GM23248 (cell line): Measurements from ENCODE around the gene FTO.

ENCODE experiments used
- EZH2 ChIP-seq: fragments of 200-600 bp; sonication (generic); IDR thresholded peaks from 2 replicates; pipeline ENCODE4 v1.6.1; 2018; ENCODE audit warnings: antibody characterized with exemption, mild to moderate bottlenecking; ENCODE audit not compliant: insufficient read depth, poor library complexity, severe bottlenecking
- EZH2phosphoT487 ChIP-seq: fragments of 200-600 bp; sonication (generic); IDR thresholded peaks from 2 replicates; pipeline ENCODE4 v1.6.1; 2018; ENCODE audit warnings: antibody characterized with exemption, moderate library complexity, mild to moderate bottlenecking, low read depth; ENCODE audit not compliant: insufficient read depth

- no peak for TF ChIP-seq EZH2phosphoT487
- TF ChIP-seq EZH2: no peak
Observed at GRCh38 chr16:54033747-54034146, 329.8 kb downstream of the FTO start.
